Measurements from ENCODE around the gene SLC6A6.

GRCh38 chr3:14438929-14439328, 36.5 kb downstream of the SLC6A6 start:
- TF ChIP-seq YY1 (IDR thresholded peaks at IDR 0.05; ENCODE audit: insufficient read depth, insufficient read length): no peak
- no peak for TF ChIP-seq ZNF274 (IDR thresholded peaks at IDR 0.05; ENCODE audit: low read depth, low read length)
